Breast epithelium (tissue), 3 donors: ENCODE results near the gene KLHL3.

Experiments used
- POLR2A ChIP-seq: fragments of 450-650 bp; IDR thresholded peaks from one replicate; pipeline ENCODE4 v1.6.1; 2016; ENCODE audit warnings: antibody characterized with exemption, mild to moderate bottlenecking, moderate library complexity
- POLR2AphosphoS5 ChIP-seq, 3 donors: sonication (generic); formaldehyde crosslinking; IDR thresholded peaks; one replicate each; pipeline ENCODE4 v1.6.1; 2017; ENCODE audit warnings: antibody characterized with exemption in 3 of 3
- TF ChIP-seq, protein P1 (sequence below), 3 donors: fragments of 450-650 bp; IDR thresholded peaks; one replicate each; pipeline ENCODE4 v1.5.1; 2016 to 2017; ENCODE audit warnings: antibody characterized with exemption in 3 of 3, mild to moderate bottlenecking in 3 of 3, moderate library complexity in 3 of 3

DNA sequence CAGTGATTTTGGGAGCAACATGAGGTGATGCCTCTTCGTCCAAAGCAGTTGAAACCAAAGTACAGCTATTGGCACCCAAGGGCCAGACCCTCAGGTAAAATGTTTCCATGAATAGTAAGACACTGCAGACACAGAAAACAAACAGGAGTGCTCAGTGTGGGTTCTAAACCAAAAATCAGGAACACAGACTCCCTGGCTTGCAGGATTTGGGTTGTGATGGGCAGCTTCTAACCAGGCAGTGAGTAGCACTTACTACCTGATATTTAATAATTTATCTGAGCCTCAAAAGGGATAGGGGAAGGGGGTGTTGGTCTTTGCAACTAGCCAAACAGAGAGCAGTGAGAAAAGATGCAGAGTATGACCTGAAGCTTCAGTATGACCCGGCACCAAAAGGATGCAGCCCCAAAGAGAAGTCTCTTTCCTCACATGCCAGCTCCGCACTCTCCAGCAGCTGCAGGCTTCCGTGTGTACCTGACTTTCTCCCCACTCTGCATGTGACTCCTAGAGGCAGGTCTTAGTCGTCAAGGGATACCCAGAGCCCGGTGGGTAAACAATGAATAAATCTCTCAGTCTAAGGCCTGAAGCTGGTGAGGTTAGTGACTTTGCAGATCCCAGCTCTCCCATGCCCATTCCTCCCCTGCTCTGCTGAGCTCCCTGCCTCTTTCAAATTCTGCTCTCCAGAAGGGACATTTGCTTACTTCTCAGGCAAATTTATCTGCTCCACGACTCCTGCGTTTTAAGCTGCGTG lies 131.4 kb downstream of the KLHL3 start:
- TF ChIP-seq, protein P1, sequence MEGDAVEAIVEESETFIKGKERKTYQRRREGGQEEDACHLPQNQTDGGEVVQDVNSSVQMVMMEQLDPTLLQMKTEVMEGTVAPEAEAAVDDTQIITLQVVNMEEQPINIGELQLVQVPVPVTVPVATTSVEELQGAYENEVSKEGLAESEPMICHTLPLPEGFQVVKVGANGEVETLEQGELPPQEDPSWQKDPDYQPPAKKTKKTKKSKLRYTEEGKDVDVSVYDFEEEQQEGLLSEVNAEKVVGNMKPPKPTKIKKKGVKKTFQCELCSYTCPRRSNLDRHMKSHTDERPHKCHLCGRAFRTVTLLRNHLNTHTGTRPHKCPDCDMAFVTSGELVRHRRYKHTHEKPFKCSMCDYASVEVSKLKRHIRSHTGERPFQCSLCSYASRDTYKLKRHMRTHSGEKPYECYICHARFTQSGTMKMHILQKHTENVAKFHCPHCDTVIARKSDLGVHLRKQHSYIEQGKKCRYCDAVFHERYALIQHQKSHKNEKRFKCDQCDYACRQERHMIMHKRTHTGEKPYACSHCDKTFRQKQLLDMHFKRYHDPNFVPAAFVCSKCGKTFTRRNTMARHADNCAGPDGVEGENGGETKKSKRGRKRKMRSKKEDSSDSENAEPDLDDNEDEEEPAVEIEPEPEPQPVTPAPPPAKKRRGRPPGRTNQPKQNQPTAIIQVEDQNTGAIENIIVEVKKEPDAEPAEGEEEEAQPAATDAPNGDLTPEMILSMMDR (IDR thresholded peaks at IDR 0.05): no peak
- no peak for TF ChIP-seq POLR2A
- no peak for TF ChIP-seq POLR2AphosphoS5 (IDR thresholded peaks at IDR 0.05)
